Mesendoderm (in vitro differentiated cells): ENCODE data around the gene GPT2. TPM values are rescaled to one million over a fixed set of nuclear protein-coding genes. Genes with fewer than 3 reads are reported as not detected.
A peak's percentile ranks its signal among the peaks of the same experiment; 100 is the strongest.

ENCODE experiments used
- DNase-seq: peaks from one replicate; pipeline ENCODE4 v3.0.0; 2013
- H2AK5ac ChIP-seq: 2 replicates; pipeline ENCODE4 v1.6.1; 2013; ENCODE audit warnings: low read length, inconsistent platforms
- H2BK120ac ChIP-seq: 2 replicates; pipeline ENCODE4 v1.6.1; 2013; ENCODE audit warnings: low read depth, mild to moderate bottlenecking, low read length, moderate library complexity, mixed read lengths
- H2BK15ac ChIP-seq: replicated peaks from 2 replicates; pipeline ENCODE4 v1.6.1; 2013; ENCODE audit warnings: low read depth, mild to moderate bottlenecking, moderate library complexity
- H2BK5ac ChIP-seq: 2 replicates; pipeline ENCODE4 v1.6.1; 2013; ENCODE audit warnings: low read length, inconsistent platforms
- H3K18ac ChIP-seq: 2 replicates; pipeline ENCODE4 v1.6.1; 2013; ENCODE audit warnings: mild to moderate bottlenecking, low read length, mixed read lengths
- H3K23ac ChIP-seq: one replicate; pipeline ENCODE4 v1.6.1; 2013; ENCODE audit warnings: low read length
- H3K27ac ChIP-seq: 2 replicates; pipeline ENCODE4 v1.5.1; 2013; ENCODE audit warnings: low read depth, mild to moderate bottlenecking, inconsistent platforms, low read length, moderate library complexity
- H3K27me3 ChIP-seq: 2 replicates; pipeline ENCODE4 v1.6.1; 2013; ENCODE audit warnings: low read length, control low read depth, mild to moderate bottlenecking, inconsistent platforms; ENCODE audit not compliant: insufficient read depth, poor library complexity
- H3K36me3 ChIP-seq: 2 replicates; pipeline ENCODE4 v1.6.1; 2013; ENCODE audit warnings: low read length, inconsistent platforms; ENCODE audit not compliant: control insufficient read depth, insufficient read depth
- H3K4ac ChIP-seq: one replicate; pipeline ENCODE4 v1.6.1; 2013; ENCODE audit warnings: low read depth, mild to moderate bottlenecking, low read length, moderate library complexity
- H3K4me1 ChIP-seq: 2 replicates; pipeline ENCODE4 v1.6.1; 2013; ENCODE audit warnings: low read depth, low read length, inconsistent platforms; ENCODE audit not compliant: control insufficient read depth
- H3K4me2 ChIP-seq: 2 replicates; pipeline ENCODE4 v1.6.1; 2013; ENCODE audit warnings: low read length
- H3K4me3 ChIP-seq: 2 replicates; pipeline ENCODE4 v1.5.1; 2013; ENCODE audit warnings: mild to moderate bottlenecking, low read length
- H3K56ac ChIP-seq: one replicate; pipeline ENCODE4 v1.6.1; 2013; ENCODE audit warnings: low read length
- H3K79me1 ChIP-seq: 2 replicates; pipeline ENCODE4 v1.6.1; 2013; ENCODE audit warnings: low read length, inconsistent platforms
- H3K79me2 ChIP-seq: 2 replicates; pipeline ENCODE4 v1.6.1; 2013; ENCODE audit warnings: mild to moderate bottlenecking, low read length; ENCODE audit not compliant: control insufficient read depth, insufficient read depth
- H3K9ac ChIP-seq: 2 replicates; pipeline ENCODE4 v1.6.1; 2013; ENCODE audit warnings: low read length, inconsistent platforms
- H4K5ac ChIP-seq: one replicate; pipeline ENCODE4 v1.6.1; 2013; ENCODE audit warnings: low read length
- H4K8ac ChIP-seq: one replicate; pipeline ENCODE4 v1.6.1; 2013; ENCODE audit warnings: low read depth, mild to moderate bottlenecking, control low read depth, low read length, moderate library complexity
- WGBS: extraction: QIAGEN DNeasy Blood & Tissue Kit; methylation state at CpG from one replicate; pipeline ENCODE4 v1.1.7; 2013; ENCODE audit warnings: low lambda C conversion rate, missing lambda C conversion rate; ENCODE audit not compliant: insufficient coverage; ENCODE audit errors: extremely low coverage; 5-methylcytosine and 5-hydroxymethylcytosine counted together
- polyA plus RNA-seq, 2 experiments: library from polyadenylated mRNA; stranded (reverse); fragments of 200-250 nt; gene quantifications; one replicate each; pipeline ENCODE4 v1.2.3, GENCODE V29; 2013

Gene GPT2
- 30.6 TPM for polyA plus RNA-seq (2013, experiment 1 of 2)
- polyA plus RNA-seq (2013, experiment 2 of 2) = 32.9 TPM

- H3K27ac ChIP-seq = peak within 1 kb of the TSS; percentile 75
- H2BK15ac ChIP-seq = no peak within 1 kb of the TSS
- peaks cover 34% of the 10 kb centered on the region for H3K79me2 ChIP-seq
- peak within 1 kb of the TSS; percentile 71 for H3K18ac ChIP-seq
- H2AK5ac ChIP-seq = peak within 1 kb of the TSS; percentile 13
- H3K79me1 ChIP-seq = peaks cover 12% of the 10 kb centered on the region
- H4K5ac ChIP-seq = peak within 1 kb of the TSS; percentile 50
- peak within 1 kb of the TSS; percentile 95 for H3K56ac ChIP-seq
- no peak within 1 kb of the TSS for H2BK120ac ChIP-seq
- H3K4me1 ChIP-seq = peaks cover 19% of the 10 kb centered on the region
- H2BK5ac ChIP-seq = peak within 1 kb of the TSS; percentile 72
- no CpG with 5 or more reads among the region's 75 CpGs for WGBS
- peak within 1 kb of the TSS; percentile 90 for H3K4me2 ChIP-seq
- peak within 1 kb of the TSS; percentile 70 for H3K4ac ChIP-seq
- H4K8ac ChIP-seq = peak within 1 kb of the TSS; percentile 30
- peak within 1 kb of the TSS; percentile 70 for H3K23ac ChIP-seq
- H3K4me3 ChIP-seq = peak within 1 kb of the TSS; percentile 92
- H3K9ac ChIP-seq = peak within 1 kb of the TSS; percentile 83
- DNase-seq = peak; percentile 98
- no peaks in the 10 kb centered on the region for H3K36me3 ChIP-seq
- H3K27me3 ChIP-seq = no peaks in the 10 kb centered on the region
These were observed at the start of gene GPT2 for GRCh38 chr16:46883690-46884512. Gene GPT2 (plus strand): TSS chr16:46884362. CDS start chr16:46884716, 354 bp downstream.

GRCh38 chr16:46836534-46837530 is 47.3 kb upstream of the GPT2 start:
- Histone ChIP-seq H3K9ac (no peak overlapping the region), H2AK5ac (no peak overlapping the region)
- no CpG with 5 or more reads among the region's 6 CpGs for WGBS

GRCh38 chr16:46839986-46840443 is 44.1 kb upstream of the GPT2 start:
- no peak overlapping the region for H3K4me3 ChIP-seq
- no peak overlapping the region for H3K9ac ChIP-seq
- no peak overlapping the region for H2BK120ac ChIP-seq
- no peak overlapping the region for H3K23ac ChIP-seq
- no peaks in the 10 kb centered on the region for H3K79me1 ChIP-seq
- H3K27me3 ChIP-seq = no peaks in the 10 kb centered on the region
- no peak overlapping the region for H3K27ac ChIP-seq
- H3K36me3 ChIP-seq = no peaks in the 10 kb centered on the region
- no peak for DNase-seq
- no peak overlapping the region for H3K56ac ChIP-seq
- no peaks in the 10 kb centered on the region for H3K4me1 ChIP-seq
- no peaks in the 10 kb centered on the region for H3K79me2 ChIP-seq
- no peak overlapping the region for H2BK5ac ChIP-seq
- H4K8ac ChIP-seq = no peak overlapping the region
- WGBS = no CpG with 5 or more reads among the region's 11 CpGs
- no peak overlapping the region for H2BK15ac ChIP-seq
- no peak overlapping the region for H4K5ac ChIP-seq
- H2AK5ac ChIP-seq = no peak overlapping the region
- H3K4me2 ChIP-seq = no peak overlapping the region
- no peak overlapping the region for H3K18ac ChIP-seq
- no peak overlapping the region for H3K4ac ChIP-seq

More at GRCh38 chr16:46836534-46837530, 47.3 kb upstream of the GPT2 start:
- Histone ChIP-seq H3K27me3 (no peaks in the 10 kb centered on the region), H3K4ac (no peak overlapping the region), H3K56ac (no peak overlapping the region), H2BK15ac (no peak overlapping the region), H3K4me3 (no peak overlapping the region), H2BK5ac (no peak overlapping the region), H3K27ac (no peak overlapping the region), H2BK120ac (no peak overlapping the region), H3K23ac (no peak overlapping the region), H3K18ac (no peak overlapping the region), H3K79me1 (no peaks in the 10 kb centered on the region), H4K8ac (no peak overlapping the region), H3K4me2 (no peak overlapping the region), H3K79me2 (no peaks in the 10 kb centered on the region), H4K5ac (no peak overlapping the region), H3K36me3 (no peaks in the 10 kb centered on the region), H3K4me1 (no peaks in the 10 kb centered on the region)
- no peak for DNase-seq

GRCh38 chr16:46842192-46842895 is 41.8 kb upstream of the GPT2 start:
- Histone ChIP-seq H3K4ac (no peak overlapping the region), H3K23ac (no peak overlapping the region), H3K27ac (no peak overlapping the region), H3K4me1 (no peaks in the 10 kb centered on the region), H2BK120ac (no peak overlapping the region), H3K56ac (no peak overlapping the region), H2AK5ac (no peak overlapping the region), H4K5ac (no peak overlapping the region), H3K4me3 (no peak overlapping the region), H2BK5ac (no peak overlapping the region), H3K27me3 (no peaks in the 10 kb centered on the region), H3K4me2 (no peak overlapping the region), H3K36me3 (no peaks in the 10 kb centered on the region), H4K8ac (no peak overlapping the region), H3K79me2 (no peaks in the 10 kb centered on the region), H3K18ac (no peak overlapping the region), H2BK15ac (no peak overlapping the region), H3K79me1 (no peaks in the 10 kb centered on the region), H3K9ac (no peak overlapping the region)
- no CpG with 5 or more reads among the region's 18 CpGs for WGBS
- no peak for DNase-seq

GRCh38 chr16:46843898-46844642 is 40.1 kb upstream of the GPT2 start:
- H2AK5ac ChIP-seq = no peak overlapping the region
- no peak overlapping the region for H4K8ac ChIP-seq
- H3K18ac ChIP-seq = no peak overlapping the region
- H3K9ac ChIP-seq = no peak overlapping the region
- H3K79me2 ChIP-seq = no peaks in the 10 kb centered on the region
- H2BK120ac ChIP-seq = no peak overlapping the region
- DNase-seq = no peak
- no peaks in the 10 kb centered on the region for H3K36me3 ChIP-seq
- no peaks in the 10 kb centered on the region for H3K27me3 ChIP-seq
- no peak overlapping the region for H3K4me2 ChIP-seq
- WGBS = no CpG with 5 or more reads among the region's 74 CpGs
- H3K56ac ChIP-seq = no peak overlapping the region
- H4K5ac ChIP-seq = no peak overlapping the region
- H2BK15ac ChIP-seq = no peak overlapping the region
- no peak overlapping the region for H3K4ac ChIP-seq
- H3K27ac ChIP-seq = no peak overlapping the region
- no peaks in the 10 kb centered on the region for H3K79me1 ChIP-seq
- H3K4me1 ChIP-seq = no peaks in the 10 kb centered on the region
- H2BK5ac ChIP-seq = no peak overlapping the region
- H3K23ac ChIP-seq = no peak overlapping the region
- no peak overlapping the region for H3K4me3 ChIP-seq
